GM23248 (cell line): ENCODE data around the gene KRTAP17-1. TPM values are rescaled to one million over a fixed set of nuclear protein-coding genes. Genes with fewer than 3 reads are reported as not detected.

Experiments used
- DNase-seq: peaks from one replicate; pipeline ENCODE4 v3.0.0-alpha.2; 2015
- H2AFZ ChIP-seq: fragments of 200-600 bp; sonication (generic); 2 replicates; pipeline ENCODE4 v1.6.1; 2016; ENCODE audit warnings: antibody characterized with exemption
- H3F3A ChIP-seq: fragments of 200-600 bp; sonication (generic); 2 replicates; pipeline ENCODE4 v1.6.1; 2016; ENCODE audit warnings: mild to moderate bottlenecking, antibody characterized with exemption, mixed run types; ENCODE audit not compliant: insufficient read depth
- H3K27ac ChIP-seq: fragments of 200-600 bp; sonication (generic); 2 replicates; pipeline ENCODE4 v1.5.1; 2016; ENCODE audit warnings: mild to moderate bottlenecking
- H3K27me3 ChIP-seq: fragments of 200-600 bp; sonication (generic); replicated peaks from 2 replicates; pipeline ENCODE4 v1.6.1; 2016; ENCODE audit warnings: mild to moderate bottlenecking; ENCODE audit not compliant: insufficient read depth
- H3K36me3 ChIP-seq: fragments of 200-600 bp; sonication (generic); 2 replicates; pipeline ENCODE4 v1.6.1; 2016; ENCODE audit warnings: low read depth, mild to moderate bottlenecking
- H3K4me1 ChIP-seq: fragments of 200-600 bp; sonication (generic); 2 replicates; pipeline ENCODE4 v1.6.1; 2016; ENCODE audit warnings: mild to moderate bottlenecking; ENCODE audit not compliant: insufficient read depth
- H3K4me2 ChIP-seq: fragments of 200-600 bp; sonication (generic); one replicate; pipeline ENCODE4 v1.6.1; 2016; ENCODE audit warnings: mild to moderate bottlenecking; ENCODE audit not compliant: unreplicated experiment
- H3K4me3 ChIP-seq: fragments of 200-600 bp; sonication (generic); 2 replicates; pipeline ENCODE4 v1.5.1; 2016; ENCODE audit warnings: mild to moderate bottlenecking
- H3K79me2 ChIP-seq: fragments of 200-600 bp; sonication (generic); 2 replicates; pipeline ENCODE4 v1.6.1; 2016; ENCODE audit warnings: mild to moderate bottlenecking; ENCODE audit not compliant: insufficient read depth
- H3K9ac ChIP-seq: fragments of 200-600 bp; sonication (generic); 2 replicates; pipeline ENCODE4 v1.6.1; 2016; ENCODE audit warnings: mild to moderate bottlenecking
- H3K9me2 ChIP-seq: fragments of 200-600 bp; sonication (generic); 2 replicates; pipeline ENCODE4 v1.6.1; 2016; ENCODE audit warnings: mixed run types, mild to moderate bottlenecking, moderate library complexity; ENCODE audit not compliant: insufficient read depth
- H3K9me3 ChIP-seq: fragments of 200-600 bp; sonication (generic); one replicate; pipeline ENCODE4 v1.6.1; 2017; ENCODE audit warnings: low read depth
- H4K20me1 ChIP-seq: fragments of 200-600 bp; sonication (generic); 2 replicates; pipeline ENCODE4 v1.6.0; 2016; ENCODE audit not compliant: insufficient read depth
- EZH2 ChIP-seq: fragments of 200-600 bp; sonication (generic); IDR thresholded peaks from 2 replicates; pipeline ENCODE4 v1.6.1; 2018; ENCODE audit warnings: antibody characterized with exemption, mild to moderate bottlenecking; ENCODE audit not compliant: insufficient read depth, poor library complexity, severe bottlenecking
- EZH2phosphoT487 ChIP-seq: fragments of 200-600 bp; sonication (generic); IDR thresholded peaks from 2 replicates; pipeline ENCODE4 v1.6.1; 2018; ENCODE audit warnings: antibody characterized with exemption, moderate library complexity, mild to moderate bottlenecking, low read depth; ENCODE audit not compliant: insufficient read depth
- WGBS, 2 experiments: methylation state at CpG; one replicate each; pipeline ENCODE4 v1.1.6; 2015 to 2017; ENCODE audit warnings: low lambda C conversion rate in 2 of 2, low coverage in 1 of 2; ENCODE audit errors: missing lambda C conversion rate in 2 of 2; 5-methylcytosine and 5-hydroxymethylcytosine counted together
- in situ Hi-C: fragments of 300-500 bp; cut with MboI; formaldehyde crosslinking; loops from 2 replicates; pipeline ENCODE4 v1.15.0; 2020
- polyA plus RNA-seq: library from polyadenylated mRNA; unstranded; fragments of >200 nt; fragmentation: Nextera tagmentation; extraction: Ambion mirVana; gene quantifications from 2 replicates; pipeline ENCODE4 v1.2.1, GENCODE V29; 2016
- total RNA-seq: library from RNA; depleted of rRNA; stranded (reverse); fragments of >200 nt; shearing (Covaris generic); gene quantifications from 2 replicates; pipeline ENCODE4 v1.2.3, GENCODE V29; 2014

KRTAP17-1 gene
- total and polyA plus RNA-seq, 2 experiments from 2014 or later: not detected

DNA sequence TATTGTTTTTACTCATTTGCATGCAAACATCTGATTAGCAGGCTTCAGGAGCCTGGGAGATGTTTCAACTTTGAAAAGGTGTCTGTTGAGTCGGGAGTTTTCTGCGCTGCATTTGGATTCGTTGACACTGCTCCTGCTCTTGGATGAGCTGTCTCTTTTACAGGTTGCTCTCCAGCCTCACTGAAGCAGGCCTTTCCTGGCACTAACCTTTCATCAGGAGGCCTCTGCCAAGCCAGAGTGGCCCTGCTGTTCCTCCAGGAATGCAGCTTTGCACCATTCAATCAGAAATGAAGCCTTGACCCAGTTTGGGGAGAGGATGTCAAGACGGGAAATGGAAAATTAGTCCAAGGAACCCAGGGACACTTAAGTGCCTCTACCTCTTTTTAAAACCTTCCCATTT is 12.5 kb downstream of the KRTAP17-1 start:
- Histone ChIP-seq H2AFZ (no peak overlapping the region), H3K36me3 (no peaks in the 10 kb centered on the region), H3K9me2 (no peaks in the 10 kb centered on the region), H3K27me3 (no peaks in the 10 kb centered on the region), H3F3A (no peaks in the 10 kb centered on the region), H3K9me3 (no peaks in the 10 kb centered on the region), H3K4me2 (no peak overlapping the region), H3K9ac (no peak overlapping the region), H4K20me1 (no peaks in the 10 kb centered on the region), H3K4me1 (no peaks in the 10 kb centered on the region), H3K4me3 (no peak overlapping the region), H3K79me2 (no peaks in the 10 kb centered on the region), H3K27ac (no peak overlapping the region)
- in situ Hi-C loops: no loop called here
- no peak for DNase-seq
- WGBS, 2 experiments: 40 to 50% methylated on average over 4 of the region's 4 CpGs
- no peak for TF ChIP-seq EZH2phosphoT487
- no peak for TF ChIP-seq EZH2

DNA sequence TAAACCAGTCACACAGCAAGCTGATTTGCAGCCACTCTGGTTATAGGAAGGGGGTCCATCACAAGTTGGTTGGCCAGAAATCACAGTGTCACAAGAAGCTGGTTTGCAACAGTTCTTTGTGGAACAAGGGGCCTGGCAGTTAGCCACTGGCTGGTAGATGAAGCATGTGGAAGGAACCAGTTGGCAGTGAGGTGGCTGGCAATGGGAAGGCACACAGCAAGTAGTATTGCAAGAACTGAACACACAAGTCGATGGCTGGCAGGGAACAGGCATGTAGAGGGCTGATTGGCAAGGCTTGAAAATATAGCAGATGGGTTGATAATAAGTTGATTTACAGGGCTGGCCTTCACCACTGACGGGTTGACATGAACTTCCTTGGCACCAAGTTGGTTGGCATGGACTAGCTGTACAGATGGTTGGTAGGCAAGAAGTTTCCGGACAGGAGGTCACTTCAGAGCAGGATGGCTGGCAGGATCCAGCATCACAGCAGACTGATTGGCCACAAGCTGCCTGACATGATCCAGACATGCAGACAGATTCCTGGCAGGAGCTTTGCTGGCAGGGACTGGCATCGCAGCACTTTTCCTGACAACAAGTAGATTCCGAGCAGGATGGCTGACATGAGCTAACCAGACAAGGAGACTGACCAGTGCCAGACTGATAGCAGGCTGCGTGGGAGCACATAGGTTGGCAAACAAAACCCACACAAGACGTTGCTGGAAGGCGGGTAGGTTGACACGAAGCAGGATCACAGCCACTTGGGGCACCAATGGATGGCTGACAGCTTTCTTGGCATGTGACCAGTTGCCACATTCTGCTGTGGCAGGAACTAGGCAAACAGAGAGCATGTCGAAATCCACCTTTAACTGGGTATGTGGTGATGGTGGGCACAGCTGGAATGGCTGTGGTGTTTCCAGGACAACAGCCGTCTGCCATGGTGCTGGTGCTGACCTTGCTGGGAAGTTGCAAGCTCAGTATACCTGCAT is 13.3 kb downstream of the KRTAP17-1 start, which contains the start of gene KRTAP29-1:
TSS of gene KRTAP29-1 (minus strand) at position 936 of the 986 bp plus-strand sequence. CDS start at position 936, 0 bp downstream.
- Histone ChIP-seq H3K4me3 (no peak within 1 kb of the TSS), H3K27ac (no peak within 1 kb of the TSS), H3K27me3 (no peaks in the 10 kb centered on the region), H4K20me1 (no peaks in the 10 kb centered on the region), H2AFZ (no peak within 1 kb of the TSS), H3K4me2 (no peak within 1 kb of the TSS), H3K9ac (no peak within 1 kb of the TSS), H3F3A (no peaks in the 10 kb centered on the region), H3K36me3 (no peaks in the 10 kb centered on the region), H3K9me2 (no peaks in the 10 kb centered on the region), H3K9me3 (no peaks in the 10 kb centered on the region), H3K4me1 (no peaks in the 10 kb centered on the region), H3K79me2 (no peaks in the 10 kb centered on the region)
- no peak for DNase-seq
- WGBS, 2 experiments: 26% methylated on average over 11 of the region's 11 CpGs
- TF ChIP-seq EZH2phosphoT487 (no peak), EZH2 (no peak)
- in situ Hi-C loops: no loop called here

DNA sequence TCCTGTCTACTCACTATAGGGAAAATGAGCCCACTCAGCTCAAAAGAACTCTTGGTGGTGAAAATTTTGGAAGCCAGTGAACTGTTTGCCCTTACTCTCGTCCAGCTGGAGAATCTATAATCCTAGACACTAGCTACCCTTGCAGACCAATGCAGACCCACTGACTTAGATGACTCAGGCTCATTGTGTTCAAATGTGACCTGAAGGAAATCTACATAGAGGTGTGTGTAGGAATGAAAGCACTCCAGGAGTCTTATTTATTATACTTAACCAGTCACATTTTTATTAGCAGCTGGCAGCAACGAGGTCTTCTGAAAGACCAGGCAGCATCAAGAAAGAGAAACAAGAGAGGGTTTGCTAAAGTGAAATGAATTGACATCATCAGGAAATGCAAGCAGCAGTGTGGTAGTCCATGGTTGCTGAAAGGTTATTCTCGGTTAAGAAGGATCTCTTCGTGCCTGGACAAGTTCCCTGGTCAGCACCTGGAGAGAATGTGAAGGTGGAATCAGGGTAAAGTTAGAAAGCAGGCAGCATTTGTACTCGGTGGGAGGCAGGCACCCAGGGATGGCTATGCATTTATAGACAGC is 14.2 kb downstream of the KRTAP17-1 start:
- Histone ChIP-seq H3K9me2 (no peaks in the 10 kb centered on the region), H3F3A (no peaks in the 10 kb centered on the region), H2AFZ (no peak overlapping the region), H3K4me2 (no peak overlapping the region), H3K27me3 (no peaks in the 10 kb centered on the region), H3K27ac (no peak overlapping the region), H3K9me3 (no peaks in the 10 kb centered on the region), H3K4me3 (no peak overlapping the region), H3K4me1 (no peaks in the 10 kb centered on the region), H4K20me1 (no peaks in the 10 kb centered on the region), H3K9ac (no peak overlapping the region), H3K36me3 (no peaks in the 10 kb centered on the region), H3K79me2 (no peaks in the 10 kb centered on the region)
- DNase-seq: no peak
- no peak for TF ChIP-seq EZH2
- 59 to 62% methylated on average over 5 of the region's 5 CpGs for WGBS, 2 experiments
- in situ Hi-C loops: no loop called here

DNA sequence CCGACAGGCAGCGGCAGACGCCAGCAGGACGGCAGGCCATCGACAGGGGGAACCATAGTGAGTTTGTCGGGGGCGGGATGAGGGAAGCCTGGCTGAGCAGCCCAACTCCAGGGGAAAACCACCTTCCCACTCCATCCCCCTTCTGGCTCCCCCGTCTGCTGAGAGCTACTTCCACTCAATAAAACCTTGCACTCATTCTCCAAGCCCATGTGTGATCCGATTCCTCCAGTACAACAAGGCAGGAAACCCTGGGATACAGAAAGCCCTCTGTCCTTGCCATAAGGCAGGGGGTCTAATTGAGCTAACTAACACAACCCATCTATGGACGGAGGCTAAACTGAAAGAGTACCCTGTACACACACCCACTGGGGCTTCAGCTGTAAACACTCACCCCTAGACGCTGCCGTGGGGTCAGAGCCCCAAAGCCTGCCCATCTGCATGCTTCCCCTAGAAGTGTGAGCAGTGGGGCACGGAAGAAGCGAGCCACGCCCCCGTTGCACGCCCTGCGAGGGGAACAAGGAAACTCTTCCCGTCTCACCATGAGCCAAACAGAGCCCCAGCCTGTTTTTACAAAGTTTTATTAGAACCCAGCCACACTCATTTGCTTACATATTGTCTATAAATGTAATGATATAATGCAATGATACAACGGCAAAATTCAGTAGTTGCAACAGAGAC is 16.9 kb downstream of the KRTAP17-1 start:
- WGBS, 2 experiments: 91 to 93% methylated on average over 20 of the region's 20 CpGs
- no peaks in the 10 kb centered on the region for H3F3A ChIP-seq
- H3K4me2 ChIP-seq: no peak overlapping the region
- no peaks in the 10 kb centered on the region for H3K9me2 ChIP-seq
- no peak overlapping the region for H3K9ac ChIP-seq
- H3K4me1 ChIP-seq: no peaks in the 10 kb centered on the region
- H3K27ac ChIP-seq: no peak overlapping the region
- H3K27me3 ChIP-seq: no peaks in the 10 kb centered on the region
- H2AFZ ChIP-seq: no peak overlapping the region
- DNase-seq: no peak
- no peaks in the 10 kb centered on the region for H3K9me3 ChIP-seq
- no peaks in the 10 kb centered on the region for H3K36me3 ChIP-seq
- TF ChIP-seq EZH2phosphoT487 (no peak), EZH2 (no peak)
- no peaks in the 10 kb centered on the region for H3K79me2 ChIP-seq
- no peak overlapping the region for H3K4me3 ChIP-seq
- in situ Hi-C loops: no loop called here
- no peaks in the 10 kb centered on the region for H4K20me1 ChIP-seq
